ENCODE results near the gene FATE1. TPM values are rescaled to one million over a fixed set of nuclear protein-coding genes. Genes with fewer than 3 reads are reported as not detected.

FATE1 gene
- total and polyA plus RNA-seq, 12 donors = 0.29 to 25.6 (median 0.61) TPM; not detected in 5

GRCh38 chrX:151746502-151746901 is 30.7 kb downstream of the FATE1 start:
- WGBS, 4 donors = 42 to 64% (median 54%) methylated on average over 2 of the region's 2 CpGs
- H3K4me1 ChIP-seq (replicated peaks in 1 of 2) = no peaks in the 10 kb centered on the region
- intact Hi-C loops (cut with DNase I) = no loop called here

GRCh38 chrX:151750511-151750910 is 34.7 kb downstream of the FATE1 start:
- no peaks in the 10 kb centered on the region for H3K9me3 ChIP-seq (replicated peaks in 1 of 3)
- H3K4me3 ChIP-seq = no peak overlapping the region
- no peaks in the 10 kb centered on the region for H3K4me1 ChIP-seq (replicated peaks in 1 of 2)
- no peak overlapping the region for H3K27ac ChIP-seq
- WGBS, 4 donors = 83 to 93% (median 89%) methylated on average over 5 of the region's 5 CpGs
- peaks cover 32% of the 10 kb centered on the region for H3K27me3 ChIP-seq
- no peaks in the 10 kb centered on the region for H3K36me3 ChIP-seq (replicated peaks in 1 of 2)
- no peak for DNase-seq
- TF ChIP-seq CTCF (IDR thresholded peaks at IDR 0.05) (no peak), POLR2A (IDR thresholded peaks at IDR 0.05) (no peak)
- intact Hi-C loops (cut with DNase I) = loop anchor here (5.0 to 10.0 kb wide), 2 partner anchors 884 to 887 kb away; partner anchors contain the start of gene GABRQ (in 2 of the 2)

More at GRCh38 chrX:151746502-151746901, 30.7 kb downstream of the FATE1 start:
- no peak for DNase-seq
- H3K4me3 ChIP-seq = no peak overlapping the region
- no peak overlapping the region for H3K27ac ChIP-seq
- no peaks in the 10 kb centered on the region for H3K36me3 ChIP-seq (replicated peaks in 1 of 2)
- peaks cover 20% of the 10 kb centered on the region for H3K27me3 ChIP-seq
- TF ChIP-seq POLR2A (IDR thresholded peaks at IDR 0.05) (no peak), CTCF (IDR thresholded peaks at IDR 0.05) (no peak)
- no peaks in the 10 kb centered on the region for H3K9me3 ChIP-seq (replicated peaks in 1 of 3)

DNA sequence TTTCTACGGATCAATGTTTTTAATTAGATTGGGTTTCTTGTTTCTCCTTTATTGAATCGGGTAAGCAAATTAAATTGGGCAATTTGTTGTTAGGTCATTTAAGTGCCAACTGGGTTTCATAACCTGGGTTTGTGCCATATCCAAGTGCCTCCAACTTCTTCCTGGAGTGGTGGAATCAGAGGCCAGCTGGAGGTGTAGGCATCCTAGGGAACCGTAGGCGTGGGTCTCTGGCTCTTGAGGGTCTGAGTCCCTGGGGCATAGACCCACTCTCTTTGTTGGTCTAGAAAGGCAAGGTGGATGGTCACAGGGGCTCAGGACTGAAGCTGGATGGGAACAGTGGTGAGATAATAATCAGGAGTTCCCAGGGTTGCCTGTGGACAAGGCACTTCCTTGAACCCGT is 37.0 kb downstream of the FATE1 start:
- H3K36me3 ChIP-seq (replicated peaks in 1 of 2) = no peaks in the 10 kb centered on the region
- H3K9me3 ChIP-seq (replicated peaks in 1 of 3) = no peaks in the 10 kb centered on the region
- H3K4me3 ChIP-seq = no peak overlapping the region
- TF ChIP-seq POLR2A (IDR thresholded peaks at IDR 0.05) (no peak), CTCF (IDR thresholded peaks at IDR 0.05) (no peak)
- 42 to 70% (median 56%) methylated on average over 2 to 5 of the region's 5 CpGs for WGBS, 4 donors
- H3K27ac ChIP-seq = no peak overlapping the region
- H3K4me1 ChIP-seq (replicated peaks in 1 of 2) = no peaks in the 10 kb centered on the region
- H3K27me3 ChIP-seq = peaks cover 32% of the 10 kb centered on the region
- DNase-seq = no peak
- intact Hi-C loops (cut with DNase I) = loop anchor here (5.0 to 10.0 kb wide), 2 partner anchors 882 to 884 kb away; partner anchors contain the start of gene GABRQ (in 2 of the 2)

DNA sequence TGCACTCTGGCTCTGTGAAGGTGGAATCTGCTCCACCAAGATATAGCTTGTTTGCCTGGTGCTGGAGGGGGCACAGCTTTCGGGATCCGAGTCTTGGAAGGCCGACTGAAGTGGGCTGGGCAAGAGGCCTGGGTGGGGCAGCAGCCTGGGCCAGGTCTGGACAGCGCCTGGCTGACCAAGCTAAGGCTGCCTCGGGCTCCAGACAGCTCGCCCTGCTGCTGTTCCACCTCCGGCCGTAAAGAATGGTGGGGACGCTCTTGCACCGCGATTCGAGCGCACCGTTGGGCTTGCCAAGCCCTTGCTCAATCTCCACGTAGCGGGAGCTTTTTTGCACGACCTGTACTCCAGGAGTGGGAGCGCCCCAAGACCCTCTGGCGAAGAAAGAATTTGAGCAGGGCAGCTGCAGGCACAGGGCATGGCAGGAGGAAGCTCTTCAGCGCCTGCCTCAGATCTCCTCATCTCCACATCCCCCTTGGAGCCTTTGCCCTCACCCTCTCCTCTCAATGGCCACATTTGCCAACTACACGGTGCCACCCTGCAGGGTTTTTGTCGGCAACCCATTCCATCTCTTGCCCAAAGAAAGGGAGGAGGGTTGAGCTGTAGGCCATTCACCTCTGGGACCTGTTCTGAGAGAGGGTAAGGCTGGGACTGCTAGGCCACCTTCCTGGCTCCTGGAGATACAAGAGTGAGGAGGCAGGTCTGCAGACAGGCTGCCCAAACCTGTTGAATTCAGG is 37.6 kb downstream of the FATE1 start:
- H3K9me3 ChIP-seq (replicated peaks in 1 of 3) = no peaks in the 10 kb centered on the region
- no peaks in the 10 kb centered on the region for H3K4me1 ChIP-seq (replicated peaks in 1 of 2)
- H3K4me3 ChIP-seq = no peak overlapping the region
- TF ChIP-seq POLR2A (IDR thresholded peaks at IDR 0.05) (no peak), CTCF (IDR thresholded peaks at IDR 0.05) (peak; percentile 62 to 91 (median 84))
- H3K27ac ChIP-seq = no peak overlapping the region
- H3K36me3 ChIP-seq (replicated peaks in 1 of 2) = no peaks in the 10 kb centered on the region
- intact Hi-C loops (cut with DNase I) = loop anchor here (5.0 to 10.0 kb wide), 2 partner anchors 881 to 884 kb away; partner anchors contain the start of gene GABRQ (in 2 of the 2)
- peak; percentile 24 to 65 (median 58) for DNase-seq
- WGBS, 4 donors = 0 to 29% (median 11%) methylated on average over 2 to 22 of the region's 22 CpGs
- peaks cover 32% of the 10 kb centered on the region for H3K27me3 ChIP-seq

All from adrenal gland (tissue), 12 donors.